GM18861 (cell line): ENCODE results near the gene ZNF20.
A peak's percentile ranks its signal among the peaks of the same experiment; 100 is the strongest.

ENCODE experiments used
- ATAC-seq: cut with Tn5 transposase; IDR thresholded peaks from one replicate; pipeline ENCODE4 v1.9.1; 2021; ENCODE audit not compliant: unreplicated experiment

ZNF20 gene

GRCh38 chr19:12139885-12140544 is at the start of gene ZNF20:
ZNF20 (minus strand) TSS chr19:12140350; CDS start chr19:12140182, 168 bp downstream.
- ATAC-seq = peak; percentile 82

DNA sequence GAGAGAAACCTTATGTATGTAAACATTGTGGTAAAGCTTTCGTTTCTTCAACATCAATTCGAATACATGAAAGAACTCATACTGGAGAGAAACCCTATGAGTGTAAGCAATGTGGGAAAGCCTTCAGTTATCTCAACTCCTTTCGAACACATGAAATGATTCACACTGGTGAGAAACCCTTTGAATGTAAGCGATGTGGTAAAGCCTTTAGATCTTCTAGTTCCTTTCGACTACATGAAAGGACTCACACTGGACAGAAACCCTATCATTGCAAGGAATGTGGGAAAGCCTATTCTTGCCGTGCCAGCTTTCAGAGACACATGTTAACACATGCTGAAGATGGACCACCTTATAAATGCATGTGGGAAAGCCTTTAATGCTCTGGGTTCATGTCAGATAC is 47.5 kb upstream of the ZNF20 start:
- no peak for ATAC-seq

DNA sequence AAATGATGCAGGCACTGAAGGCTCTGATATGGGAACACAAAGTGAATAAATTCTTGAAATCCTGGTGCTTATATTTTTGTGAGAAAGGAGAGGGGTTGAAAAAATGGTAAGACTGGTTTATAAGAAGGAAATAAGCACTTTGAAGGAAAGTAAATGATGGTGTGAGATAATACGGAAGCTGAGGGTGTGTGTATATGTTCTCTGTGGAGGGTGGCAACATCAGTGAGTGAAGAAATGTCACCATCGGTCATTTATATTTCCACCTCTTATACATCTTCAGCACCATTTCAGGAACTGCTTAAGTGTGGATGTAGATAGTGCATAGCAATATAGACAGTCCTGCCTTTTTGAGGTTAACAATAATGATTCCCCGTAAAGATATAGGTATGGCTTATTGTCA is 40.2 kb upstream of the ZNF20 start:
- ATAC-seq = no peak

DNA sequence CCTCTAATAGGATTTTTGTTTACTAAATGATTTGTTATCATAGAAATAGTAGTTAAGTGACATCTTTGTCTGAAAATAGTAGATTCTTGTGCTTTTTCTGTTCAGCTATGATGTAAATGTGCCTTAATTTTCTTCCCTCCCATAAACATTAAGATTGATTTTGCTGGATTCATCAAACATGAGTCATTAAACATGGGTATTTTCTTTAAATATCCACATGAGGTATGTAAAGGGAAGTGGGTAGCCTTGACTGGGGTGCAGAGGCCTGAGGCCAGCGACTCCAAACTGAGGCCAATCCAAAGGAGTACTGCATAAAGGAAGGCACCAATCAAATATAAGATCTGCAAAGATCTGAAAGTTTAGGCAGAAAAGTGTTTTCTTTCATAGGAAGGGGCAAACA is 26.5 kb upstream of the ZNF20 start:
- no peak for ATAC-seq

GRCh38 chr19:12163826-12164225 is 23.7 kb upstream of the ZNF20 start:
- ATAC-seq = no peak

DNA sequence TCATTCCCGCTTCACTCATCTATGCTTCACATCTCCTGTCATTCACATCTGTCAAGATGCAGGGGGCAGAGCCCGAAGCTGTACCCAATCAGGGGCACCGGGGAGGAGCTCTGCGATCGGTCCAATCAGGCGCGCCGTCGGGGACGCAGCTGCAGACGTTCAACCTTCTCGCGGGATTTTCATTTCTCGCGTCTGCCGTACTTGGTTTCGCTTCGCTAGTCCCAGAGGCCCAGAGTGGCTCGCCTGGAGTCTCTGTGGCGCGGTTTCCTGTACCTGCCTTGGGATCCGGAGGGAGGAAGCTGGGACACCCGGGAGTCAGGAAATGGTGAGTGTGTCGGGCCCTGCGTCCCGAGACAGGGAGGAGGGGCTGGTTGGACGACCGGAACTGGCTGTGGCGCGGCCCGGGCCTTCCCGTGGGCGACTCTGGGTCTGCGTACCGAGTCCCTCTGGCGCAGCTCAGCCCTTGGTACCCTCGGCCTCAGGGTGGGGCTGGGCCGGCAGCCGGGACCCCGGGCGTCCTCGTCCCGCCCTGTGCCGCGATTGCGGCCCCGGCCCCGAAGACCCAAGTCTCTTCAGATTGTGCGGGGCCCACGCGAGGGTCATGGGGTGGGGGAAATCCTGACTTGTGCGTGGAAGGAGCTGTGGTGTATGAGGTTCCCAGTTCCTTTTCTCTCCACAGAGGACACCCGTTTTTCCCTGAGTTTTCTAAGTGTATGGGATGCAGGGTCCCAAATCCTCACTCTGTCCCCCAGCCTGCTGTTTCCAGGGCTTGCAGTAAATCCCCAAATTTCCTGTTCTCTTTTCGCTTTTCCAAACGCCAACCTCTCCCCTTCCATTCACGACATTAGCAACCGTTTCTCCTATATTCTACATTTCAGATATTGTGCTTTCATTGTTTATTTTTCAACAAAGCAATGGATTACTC is 23.0 kb upstream of the ZNF20 start, which contains the start of gene ZNF136:
ZNF136 (plus strand) TSS at position 215 of the 925 bp plus-strand sequence; CDS start at position 323, 108 bp downstream.
- ATAC-seq = peak; percentile 86

- ATAC-seq = peak; percentile 8
Measured at GRCh38 chr19:12162513-12162881, 22.3 kb upstream of the ZNF20 start.

DNA sequence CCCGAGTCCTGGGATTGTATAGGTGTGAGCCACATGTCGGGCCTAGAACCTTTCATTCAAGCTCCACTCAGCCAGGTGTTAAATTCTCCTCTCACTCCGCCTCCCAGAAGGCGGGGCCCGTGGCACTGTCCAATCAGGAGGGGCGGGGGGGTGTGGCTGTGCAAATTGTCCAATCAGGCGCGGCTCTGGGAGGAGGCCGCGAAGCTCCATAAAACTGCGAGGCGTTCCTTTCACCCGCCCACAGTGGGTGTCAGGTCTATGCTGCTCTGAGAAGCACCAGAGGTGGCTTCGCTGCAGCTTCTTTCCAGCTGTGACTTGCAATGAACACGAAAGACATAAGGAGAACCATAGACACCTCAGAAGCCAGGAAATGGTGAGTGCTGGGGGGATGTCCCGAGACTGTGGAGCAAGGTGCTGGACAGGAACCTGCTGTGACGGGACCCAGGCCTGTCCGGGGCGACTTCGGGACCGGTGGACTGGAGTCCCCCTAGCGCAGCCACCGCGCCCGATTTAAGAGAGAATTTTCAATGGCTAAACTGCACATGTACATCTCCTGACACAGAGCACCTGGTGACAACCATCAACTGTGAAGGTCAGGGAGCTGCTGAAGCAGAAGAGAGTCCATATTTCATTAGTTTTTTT is 19.7 kb upstream of the ZNF20 start:
- no peak for ATAC-seq

- peak; percentile 70 for ATAC-seq
Measured at GRCh38 chr19:12156223-12157058, 16.3 kb upstream of the ZNF20 start, which contains the start of gene ZNF625. ZNF625 (minus strand) TSS chr19:12156734; CDS start chr19:12156558, 176 bp downstream.

- ATAC-seq = no peak
Measured at GRCh38 chr19:12155324-12155860, 15.2 kb upstream of the ZNF20 start.

DNA sequence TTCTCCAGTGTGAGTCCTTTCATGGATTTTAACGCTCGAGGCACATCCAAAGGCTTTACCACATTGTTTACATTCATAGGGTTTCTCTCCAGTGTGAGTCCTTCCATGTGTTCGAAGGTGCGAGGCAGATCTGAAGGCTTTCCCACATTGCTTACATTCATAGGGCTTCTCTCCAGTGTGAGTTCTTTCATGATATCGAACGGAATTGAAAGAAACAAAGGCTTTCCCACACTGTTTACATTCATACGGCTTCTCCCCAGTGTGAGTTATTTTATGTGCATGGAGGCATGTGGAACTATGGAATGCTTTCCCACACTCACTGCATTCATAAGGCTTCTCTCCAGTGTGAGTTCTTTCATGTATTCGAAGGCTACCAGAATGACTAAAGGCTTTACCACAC is 5.2 kb upstream of the ZNF20 start:
- ATAC-seq = no peak

GRCh38 chr19:12141405-12141736 is 1.2 kb upstream of the ZNF20 start:
- ATAC-seq = no peak

GRCh38 chr19:12140545-12141404 is 625 bp upstream of the ZNF20 start:
- ATAC-seq = peak; percentile 39

DNA sequence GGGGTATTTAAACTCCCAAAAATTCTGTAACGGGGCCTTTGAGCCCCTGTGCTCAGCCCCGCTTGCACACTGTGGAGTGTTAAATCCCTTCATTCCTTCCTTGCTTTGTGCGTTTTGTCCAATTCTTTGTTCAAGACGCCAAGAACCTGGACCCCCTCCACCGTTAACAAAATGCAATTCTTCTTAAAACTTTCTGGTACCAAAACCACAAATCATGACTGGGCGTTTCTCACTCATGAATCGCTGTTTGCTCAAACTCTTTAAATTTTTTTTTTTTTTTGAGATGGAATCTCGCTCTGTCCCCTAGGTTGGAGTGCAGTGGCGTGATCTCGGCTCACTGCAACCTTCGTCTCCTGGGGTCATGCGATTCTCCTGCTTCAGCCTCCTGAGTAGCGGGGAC is 881 bp downstream of the ZNF20 start:
- ATAC-seq = no peak

- ATAC-seq = no peak
Measured at GRCh38 chr19:12137221-12137940, 2.8 kb downstream of the ZNF20 start.

- ATAC-seq = no peak
Measured at GRCh38 chr19:12133069-12133468, 7.1 kb downstream of the ZNF20 start.

DNA sequence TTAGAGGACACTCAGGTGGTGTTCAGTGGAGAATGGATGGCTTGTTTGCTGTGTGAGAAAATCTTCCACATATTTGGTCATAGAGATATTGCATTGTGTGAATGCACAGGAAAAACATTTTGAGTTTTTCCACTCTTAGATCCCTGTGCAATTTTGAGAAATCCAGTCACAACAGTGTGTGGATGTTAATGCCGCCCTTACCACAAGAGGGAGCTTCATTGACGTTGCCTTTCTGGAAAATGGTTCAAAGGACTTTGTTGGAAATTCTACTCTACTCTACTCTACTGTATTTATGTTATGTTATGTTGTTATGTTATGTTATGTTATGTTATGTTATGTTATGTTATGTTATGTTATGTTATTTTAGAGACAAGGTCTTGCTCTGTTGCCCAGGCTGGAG is 13.4 kb downstream of the ZNF20 start:
- ATAC-seq = no peak

DNA sequence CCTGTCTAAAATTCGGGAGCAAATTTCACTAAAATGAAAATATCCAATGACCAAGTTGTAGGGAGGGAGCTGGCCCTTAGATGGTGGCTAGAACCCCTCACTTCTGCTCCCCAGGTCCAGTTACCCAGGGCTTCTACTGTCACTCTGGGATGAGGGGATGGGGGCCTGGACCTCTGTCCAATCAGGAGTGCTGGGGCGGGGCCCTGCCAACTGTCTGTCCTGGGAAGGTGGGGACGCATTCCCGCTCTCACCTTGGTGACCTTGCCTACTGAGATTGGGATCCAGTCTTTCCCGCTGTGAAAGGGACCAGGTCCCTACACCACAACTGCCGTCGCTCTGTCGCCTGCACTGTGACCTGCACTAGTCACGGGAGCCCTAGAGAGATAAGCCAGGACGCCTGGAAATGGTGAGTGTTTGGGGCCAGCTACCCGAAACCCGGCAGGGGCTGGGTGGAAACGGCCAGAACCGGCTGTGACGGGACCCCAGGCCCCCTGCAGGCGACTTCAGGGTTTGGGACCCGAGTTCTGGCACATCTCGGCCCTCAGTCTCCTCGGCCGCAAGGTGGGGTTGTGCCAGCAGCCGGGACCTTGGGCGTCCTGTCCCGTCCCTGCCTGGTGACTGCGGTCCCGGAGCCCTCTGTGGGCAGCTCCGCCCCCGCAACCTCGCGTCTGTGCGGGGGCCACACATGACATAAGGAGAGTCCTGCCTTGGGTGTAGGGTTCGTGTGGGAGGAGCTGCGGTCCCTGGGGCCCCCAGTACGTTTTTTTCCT is 22.8 kb downstream of the ZNF20 start:
- ATAC-seq = no peak
